Epidermal melanocyte (primary cell): Measurements from ENCODE around the gene DNM3.
"Not testable (repeated sequence)": the region's sequence is repeated elsewhere in the genome, so short reads cannot be mapped to it uniquely, and the experiment has no call there.

Experiments used
- DNase-seq: peaks from one replicate; pipeline ENCODE4 v3.0.0; 2011; ENCODE audit warnings: low spot score; ENCODE audit not compliant: insufficient read length

DNM3 gene

GRCh38 chr1:171841050-171841910, at the start of gene DNM3:
TSS of gene DNM3 (plus strand) at chr1:171841498. CDS start at chr1:171841657, 159 bp downstream.
- peak; percentile 75 for DNase-seq

DNA sequence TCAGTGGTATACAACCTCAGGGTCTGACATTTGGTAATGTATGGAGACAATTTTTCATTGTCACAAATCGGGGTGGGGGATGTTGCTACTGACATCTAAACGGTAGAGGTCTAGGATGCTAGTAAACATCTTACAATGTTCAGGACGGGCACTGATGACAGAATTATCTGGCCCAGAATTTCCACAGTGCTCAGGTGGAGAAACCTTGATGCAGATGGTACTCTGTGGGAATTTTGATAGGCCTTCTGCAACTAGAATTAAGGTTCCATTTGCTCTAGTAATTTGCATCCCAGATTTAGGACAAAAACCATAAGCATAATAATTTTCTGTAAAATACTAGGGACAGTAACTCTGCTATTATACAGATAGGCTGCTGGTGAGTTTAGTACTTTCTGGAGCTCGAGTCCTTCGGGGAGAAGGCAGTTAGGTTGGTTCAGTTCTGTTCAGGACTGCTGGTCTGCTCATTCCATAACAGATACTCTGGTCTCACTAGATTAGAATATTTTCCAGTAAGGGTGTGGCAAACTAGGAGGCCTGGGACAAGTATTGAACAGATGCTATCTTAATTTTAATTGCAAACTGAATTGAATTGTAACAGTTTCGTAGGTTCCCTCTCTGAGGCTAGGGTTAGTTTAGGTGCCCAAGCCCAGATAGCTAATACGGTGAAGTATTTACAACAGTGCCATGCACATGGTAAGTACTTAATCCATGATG, 48.5 kb upstream of the DNM3 start:
- DNase-seq: no peak

- DNase-seq: no peak
These were observed 47.7 kb upstream of the DNM3 start for GRCh38 chr1:171793636-171794035.

DNA sequence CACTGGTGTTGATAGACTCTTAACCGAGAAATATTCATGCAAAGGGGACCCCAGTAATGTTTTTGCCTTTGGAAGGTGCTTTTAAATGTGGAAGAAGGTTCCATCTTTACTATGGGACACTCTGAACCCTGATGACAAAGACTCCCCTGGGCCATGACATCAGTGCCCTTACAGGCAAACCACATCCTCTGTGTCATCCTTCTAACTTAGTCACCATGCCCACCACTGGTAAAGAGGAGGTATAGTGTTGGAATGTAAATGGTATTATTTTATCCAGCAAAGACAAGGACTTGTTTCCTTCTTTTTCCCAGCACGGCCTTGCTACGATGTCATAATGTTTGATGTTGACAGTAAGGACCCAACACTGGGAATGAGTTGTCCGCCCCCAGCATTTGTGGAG, 47.2 kb upstream of the DNM3 start:
- no peak for DNase-seq

- DNase-seq: no peak
These were observed 44.7 kb upstream of the DNM3 start for GRCh38 chr1:171796592-171796991.

DNA sequence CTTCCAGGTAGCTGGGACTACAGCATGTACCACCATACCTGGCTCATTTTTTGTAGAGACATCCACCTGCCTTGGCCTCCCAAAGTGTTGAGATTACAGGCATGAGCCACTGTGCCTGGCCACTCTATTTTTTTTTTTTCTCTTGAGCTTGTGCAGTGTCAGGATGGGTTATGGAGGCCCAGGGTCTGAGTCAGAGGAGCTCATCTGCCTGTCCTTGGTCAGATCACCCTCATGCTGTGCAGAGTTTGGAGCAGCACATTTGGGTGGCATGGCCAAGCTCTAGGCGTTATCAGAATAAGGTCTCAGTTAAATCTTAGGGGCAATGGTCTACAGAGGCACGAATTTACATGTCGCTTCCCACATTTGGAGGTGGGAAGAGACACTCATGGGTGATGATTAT, 43.0 kb upstream of the DNM3 start:
- no peak for DNase-seq

DNA sequence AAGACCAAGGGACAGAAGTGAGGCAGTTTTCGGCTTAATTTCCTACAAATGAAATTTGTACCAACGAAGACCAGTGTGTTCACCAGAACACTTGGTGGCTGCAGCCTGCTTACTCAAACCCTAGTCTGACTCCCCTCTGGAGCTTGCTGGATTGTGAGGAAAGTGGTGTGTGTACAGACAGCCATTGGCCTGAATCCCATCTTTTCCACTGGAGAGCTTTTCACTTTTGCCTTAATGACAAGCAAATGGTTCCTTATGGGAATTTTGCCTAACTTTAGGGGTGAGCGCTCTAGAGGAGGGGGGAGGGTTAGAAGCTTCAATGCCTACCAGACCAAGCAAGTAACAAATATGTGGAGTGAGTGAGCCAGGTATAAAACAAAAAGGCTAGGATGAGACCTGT, 42.5 kb upstream of the DNM3 start:
- DNase-seq: no peak

DNA sequence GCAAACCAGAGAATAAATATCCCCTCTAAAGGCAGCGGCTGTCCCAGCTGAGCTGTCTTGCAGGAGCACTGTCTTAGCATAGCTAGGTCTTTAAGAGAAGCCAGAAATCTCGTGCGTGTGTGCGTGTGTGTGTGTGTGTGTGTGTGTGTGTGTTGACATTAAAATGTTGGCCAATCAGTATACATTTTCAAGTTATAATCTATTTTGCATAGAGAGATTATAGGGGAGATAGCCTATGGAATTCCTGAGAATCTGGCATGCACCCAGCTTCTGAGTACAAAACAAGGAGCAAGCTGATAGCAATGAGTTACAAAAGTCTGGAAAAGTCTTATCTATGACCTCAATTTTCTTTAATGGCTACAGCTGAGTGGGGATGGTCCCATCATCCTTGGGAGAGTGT, 42.1 kb upstream of the DNM3 start:
- no peak for DNase-seq

DNA sequence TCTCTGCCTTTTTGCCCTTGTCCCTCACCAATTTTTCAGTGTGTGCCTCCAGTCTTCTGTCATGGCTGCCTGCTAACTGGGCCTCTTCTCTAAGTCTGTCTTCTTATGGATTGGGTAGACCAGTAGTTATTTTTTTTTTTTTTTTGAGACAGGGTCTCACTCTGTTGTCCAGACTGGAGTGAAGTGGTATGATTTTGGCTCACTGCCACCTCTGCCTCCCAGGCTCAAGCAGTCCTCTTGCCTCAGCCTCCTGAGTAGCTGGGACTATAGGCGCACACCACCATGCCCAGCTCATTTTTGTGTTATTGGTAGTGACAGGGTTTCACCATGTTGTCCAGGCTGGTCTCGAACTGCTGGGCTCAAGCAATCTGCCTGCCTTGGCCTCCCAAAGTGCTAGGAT, 41.6 kb upstream of the DNM3 start:
- DNase-seq: not testable (repeated sequence)

- DNase-seq: no peak
These were observed 41.0 kb upstream of the DNM3 start for GRCh38 chr1:171800342-171800741.

DNA sequence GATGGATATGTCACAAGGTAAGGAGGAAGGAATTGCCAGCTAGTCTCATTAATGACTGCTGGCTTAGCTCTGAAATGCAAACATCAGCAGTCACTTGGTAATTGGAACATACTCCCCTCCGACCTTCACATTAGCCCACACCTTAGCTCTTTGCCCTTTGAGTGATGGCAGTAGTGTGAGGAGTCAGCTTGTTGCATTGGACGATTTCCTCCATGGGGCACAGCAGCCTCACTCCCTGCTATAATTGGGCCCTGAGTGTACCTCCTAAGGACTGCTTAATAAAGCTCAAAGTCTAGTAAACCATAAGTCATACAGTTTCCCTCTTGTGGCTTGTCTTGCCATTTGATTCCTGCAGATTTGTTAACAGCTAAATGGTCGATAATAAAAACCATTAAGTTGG, 40.4 kb upstream of the DNM3 start:
- no peak for DNase-seq

GRCh38 chr1:171801487-171801891, 39.8 kb upstream of the DNM3 start:
- peak; percentile 23 for DNase-seq

GRCh38 chr1:171802207-171802606, 39.1 kb upstream of the DNM3 start:
- no peak for DNase-seq

DNA sequence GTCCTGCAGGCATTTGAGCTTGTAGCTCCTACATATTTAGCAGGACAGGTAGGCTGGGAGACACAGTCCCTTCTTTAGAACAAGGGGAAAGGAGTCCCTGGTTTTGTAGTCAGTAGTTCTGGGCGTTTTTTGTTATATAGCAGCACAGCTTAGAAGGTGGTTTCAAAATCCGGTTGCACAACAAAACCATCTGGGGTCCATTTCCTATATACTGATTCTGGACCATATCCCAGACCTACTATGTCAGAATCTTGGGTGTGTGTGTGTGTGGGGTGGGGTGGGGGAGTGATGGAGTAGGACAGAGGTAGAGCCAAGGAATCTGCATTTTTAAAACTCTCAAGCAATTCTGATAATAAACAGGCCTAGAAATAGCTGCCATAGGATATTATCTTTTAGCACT, 38.3 kb upstream of the DNM3 start:
- peak; percentile 25 for DNase-seq

- DNase-seq: no peak
These were observed 37.8 kb upstream of the DNM3 start for GRCh38 chr1:171803461-171804022.

DNA sequence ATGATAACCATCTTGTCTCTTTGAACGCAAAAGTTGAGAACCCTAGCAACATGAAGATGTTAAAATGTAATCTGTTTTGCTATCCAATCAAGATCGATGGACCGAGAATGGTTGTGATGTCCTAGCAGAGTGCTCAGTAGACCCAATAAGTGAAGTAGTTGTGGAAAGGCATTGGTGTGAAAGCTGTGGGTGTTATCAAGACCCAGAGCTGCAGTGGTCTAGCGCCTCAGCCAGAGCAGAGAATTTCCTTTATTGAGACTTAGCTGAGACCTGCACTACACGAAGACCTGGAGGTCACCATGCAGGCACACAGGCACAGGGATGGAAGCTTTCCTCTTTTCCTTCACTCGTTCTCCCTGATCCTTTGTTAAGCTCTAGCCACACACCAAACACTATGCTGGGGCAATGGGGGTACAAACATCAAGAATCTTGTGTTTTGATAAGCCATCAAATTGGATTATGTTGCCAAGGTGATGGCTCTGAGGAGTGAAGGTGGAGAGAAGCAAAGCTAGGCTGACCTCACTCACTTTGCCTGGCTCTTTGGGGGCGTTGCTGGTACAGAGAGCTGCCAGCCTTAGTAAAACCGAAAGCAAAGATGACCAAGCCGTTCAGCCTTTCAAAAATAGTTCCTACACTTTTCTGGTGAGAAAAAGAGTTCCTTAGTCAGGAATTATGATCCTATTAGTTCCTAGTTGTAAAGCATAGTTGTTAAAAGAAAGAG, 35.7 kb upstream of the DNM3 start:
- no peak for DNase-seq

GRCh38 chr1:171807556-171807955, 33.7 kb upstream of the DNM3 start:
- DNase-seq: no peak

DNA sequence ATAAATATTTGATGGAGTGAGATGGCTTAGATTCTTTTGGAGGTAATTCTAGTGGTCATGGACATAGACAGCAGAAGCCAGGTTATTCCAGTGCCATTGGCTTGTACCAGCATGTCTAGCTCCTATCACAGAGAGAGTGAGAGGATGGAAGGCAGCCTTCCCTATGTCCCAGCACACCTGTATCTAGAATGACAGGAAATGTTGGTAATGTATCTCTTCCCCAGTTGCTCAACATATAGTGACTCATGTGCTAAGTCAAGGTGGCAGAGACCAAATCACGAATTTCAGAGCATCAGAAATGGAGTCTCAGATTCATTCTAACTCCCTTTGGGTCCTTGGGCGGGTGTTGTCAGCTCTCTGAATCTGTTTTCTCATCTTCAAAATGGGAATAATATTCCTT, 31.5 kb upstream of the DNM3 start:
- DNase-seq: no peak

- no peak for DNase-seq
These were observed 29.6 kb upstream of the DNM3 start for GRCh38 chr1:171811672-171812071.

DNA sequence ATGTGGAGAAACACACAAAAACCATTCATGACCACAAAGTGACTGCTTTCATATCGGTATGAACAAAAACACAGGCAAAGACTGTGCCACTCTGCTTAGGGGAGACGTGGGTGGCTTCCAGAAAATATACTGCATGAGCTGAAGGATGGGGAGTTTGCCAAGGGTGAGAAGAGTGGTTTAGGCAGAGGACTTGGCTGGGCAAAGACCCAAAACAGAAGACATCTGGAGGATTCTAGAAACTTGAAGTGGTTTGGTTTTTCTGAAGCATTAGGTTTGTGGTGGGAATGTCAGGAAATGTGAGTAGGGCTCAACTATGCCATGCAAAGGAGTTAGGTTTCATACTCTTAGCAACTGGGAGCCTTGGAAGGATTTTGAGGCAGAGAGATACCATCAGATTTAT, 26.6 kb upstream of the DNM3 start:
- DNase-seq: peak; percentile 32

GRCh38 chr1:171816300-171816901, 24.9 kb upstream of the DNM3 start:
- no peak for DNase-seq
